ENCODE data around the gene RXFP3.

Gene RXFP3

DNA sequence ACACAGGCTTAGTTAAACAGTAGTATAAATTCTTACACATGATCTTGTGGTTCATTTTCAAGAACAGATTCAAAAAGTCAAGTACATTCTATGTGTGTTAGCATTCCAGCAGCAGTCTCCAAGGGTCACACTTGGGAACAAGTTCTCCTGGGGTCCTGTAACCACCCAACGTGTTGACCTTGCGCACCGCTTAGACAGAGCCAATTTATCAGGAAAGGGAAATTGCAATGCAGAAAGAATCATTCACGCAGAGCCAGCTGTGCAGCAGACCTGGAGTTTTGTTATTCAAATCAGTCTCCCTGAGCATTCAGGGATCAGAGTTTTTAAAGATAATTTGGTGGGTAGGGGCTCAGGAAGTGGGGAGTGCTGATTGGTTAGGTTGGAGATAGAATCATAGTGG, 8.5 kb upstream of the RXFP3 start (continued):
- no peak for TF ChIP-seq YY1 (tag by site-specific recombination; IDR thresholded peaks at IDR 0.05)
- TF ChIP-seq, protein P1, sequence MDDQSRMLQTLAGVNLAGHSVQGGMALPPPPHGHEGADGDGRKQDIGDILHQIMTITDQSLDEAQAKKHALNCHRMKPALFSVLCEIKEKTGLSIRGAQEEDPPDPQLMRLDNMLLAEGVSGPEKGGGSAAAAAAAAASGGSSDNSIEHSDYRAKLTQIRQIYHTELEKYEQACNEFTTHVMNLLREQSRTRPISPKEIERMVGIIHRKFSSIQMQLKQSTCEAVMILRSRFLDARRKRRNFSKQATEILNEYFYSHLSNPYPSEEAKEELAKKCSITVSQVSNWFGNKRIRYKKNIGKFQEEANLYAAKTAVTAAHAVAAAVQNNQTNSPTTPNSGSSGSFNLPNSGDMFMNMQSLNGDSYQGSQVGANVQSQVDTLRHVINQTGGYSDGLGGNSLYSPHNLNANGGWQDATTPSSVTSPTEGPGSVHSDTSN (CRISPR knock-in tag; IDR thresholded peaks at IDR 0.05), result no peak
- TF ChIP-seq, protein P2, sequence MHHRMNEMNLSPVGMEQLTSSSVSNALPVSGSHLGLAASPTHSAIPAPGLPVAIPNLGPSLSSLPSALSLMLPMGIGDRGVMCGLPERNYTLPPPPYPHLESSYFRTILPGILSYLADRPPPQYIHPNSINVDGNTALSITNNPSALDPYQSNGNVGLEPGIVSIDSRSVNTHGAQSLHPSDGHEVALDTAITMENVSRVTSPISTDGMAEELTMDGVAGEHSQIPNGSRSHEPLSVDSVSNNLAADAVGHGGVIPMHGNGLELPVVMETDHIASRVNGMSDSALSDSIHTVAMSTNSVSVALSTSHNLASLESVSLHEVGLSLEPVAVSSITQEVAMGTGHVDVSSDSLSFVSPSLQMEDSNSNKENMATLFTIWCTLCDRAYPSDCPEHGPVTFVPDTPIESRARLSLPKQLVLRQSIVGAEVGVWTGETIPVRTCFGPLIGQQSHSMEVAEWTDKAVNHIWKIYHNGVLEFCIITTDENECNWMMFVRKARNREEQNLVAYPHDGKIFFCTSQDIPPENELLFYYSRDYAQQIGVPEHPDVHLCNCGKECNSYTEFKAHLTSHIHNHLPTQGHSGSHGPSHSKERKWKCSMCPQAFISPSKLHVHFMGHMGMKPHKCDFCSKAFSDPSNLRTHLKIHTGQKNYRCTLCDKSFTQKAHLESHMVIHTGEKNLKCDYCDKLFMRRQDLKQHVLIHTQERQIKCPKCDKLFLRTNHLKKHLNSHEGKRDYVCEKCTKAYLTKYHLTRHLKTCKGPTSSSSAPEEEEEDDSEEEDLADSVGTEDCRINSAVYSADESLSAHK (tag by site-specific recombination; IDR thresholded peaks at IDR 0.05), result no peak

DNA sequence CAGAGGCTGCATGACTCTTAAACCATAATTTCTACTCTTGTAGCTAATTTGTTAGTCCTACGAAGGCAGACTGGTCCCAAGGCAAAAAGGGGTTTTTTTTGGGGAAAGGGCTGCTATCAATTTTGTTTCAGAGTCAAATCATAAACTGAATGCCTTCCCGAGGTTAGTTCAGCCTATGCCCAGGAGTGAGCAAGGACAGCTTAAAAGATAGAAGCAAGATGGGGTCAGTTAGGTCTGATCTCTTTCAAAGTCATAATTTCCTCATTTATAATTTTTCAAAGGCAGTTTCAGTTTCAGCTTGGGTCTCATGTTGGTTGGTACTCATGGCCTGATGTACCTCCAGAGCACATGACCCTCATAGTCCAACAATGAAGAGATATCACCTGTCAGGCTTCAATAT, 7.9 kb upstream of the RXFP3 start:
- no peak for TF ChIP-seq MZF1 (tag by site-specific recombination; IDR thresholded peaks at IDR 0.05; ENCODE audit: borderline replicate concordance)
- TF ChIP-seq WT1 (tag by site-specific recombination; IDR thresholded peaks at IDR 0.05), result no peak
- TF ChIP-seq, protein P3, sequence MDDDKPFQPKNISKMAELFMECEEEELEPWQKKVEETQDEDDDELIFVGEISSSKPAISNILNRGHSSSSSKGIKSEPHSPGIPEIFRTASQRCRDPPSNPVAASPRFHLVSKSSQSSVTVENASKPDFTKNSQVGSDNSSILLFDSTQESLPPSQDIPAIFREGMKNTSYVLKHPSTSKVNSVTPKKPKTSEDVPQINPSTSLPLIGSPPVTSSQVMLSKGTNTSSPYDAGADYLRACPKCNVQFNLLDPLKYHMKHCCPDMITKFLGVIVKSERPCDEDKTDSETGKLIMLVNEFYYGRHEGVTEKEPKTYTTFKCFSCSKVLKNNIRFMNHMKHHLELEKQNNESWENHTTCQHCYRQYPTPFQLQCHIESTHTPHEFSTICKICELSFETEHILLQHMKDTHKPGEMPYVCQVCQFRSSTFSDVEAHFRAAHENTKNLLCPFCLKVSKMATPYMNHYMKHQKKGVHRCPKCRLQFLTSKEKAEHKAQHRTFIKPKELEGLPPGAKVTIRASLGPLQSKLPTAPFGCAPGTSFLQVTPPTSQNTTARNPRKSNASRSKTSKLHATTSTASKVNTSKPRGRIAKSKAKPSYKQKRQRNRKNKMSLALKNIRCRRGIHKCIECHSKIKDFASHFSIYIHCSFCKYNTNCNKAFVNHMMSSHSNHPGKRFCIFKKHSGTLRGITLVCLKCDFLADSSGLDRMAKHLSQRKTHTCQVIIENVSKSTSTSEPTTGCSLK (tag by site-specific recombination; IDR thresholded peaks at IDR 0.05), result no peak
- no peak for TF ChIP-seq ZNF239 (tag by site-specific recombination; IDR thresholded peaks at IDR 0.05)
- TF ChIP-seq IKZF3 (tag by site-specific recombination; IDR thresholded peaks at IDR 0.05), result no peak
- TF ChIP-seq, protein P4, sequence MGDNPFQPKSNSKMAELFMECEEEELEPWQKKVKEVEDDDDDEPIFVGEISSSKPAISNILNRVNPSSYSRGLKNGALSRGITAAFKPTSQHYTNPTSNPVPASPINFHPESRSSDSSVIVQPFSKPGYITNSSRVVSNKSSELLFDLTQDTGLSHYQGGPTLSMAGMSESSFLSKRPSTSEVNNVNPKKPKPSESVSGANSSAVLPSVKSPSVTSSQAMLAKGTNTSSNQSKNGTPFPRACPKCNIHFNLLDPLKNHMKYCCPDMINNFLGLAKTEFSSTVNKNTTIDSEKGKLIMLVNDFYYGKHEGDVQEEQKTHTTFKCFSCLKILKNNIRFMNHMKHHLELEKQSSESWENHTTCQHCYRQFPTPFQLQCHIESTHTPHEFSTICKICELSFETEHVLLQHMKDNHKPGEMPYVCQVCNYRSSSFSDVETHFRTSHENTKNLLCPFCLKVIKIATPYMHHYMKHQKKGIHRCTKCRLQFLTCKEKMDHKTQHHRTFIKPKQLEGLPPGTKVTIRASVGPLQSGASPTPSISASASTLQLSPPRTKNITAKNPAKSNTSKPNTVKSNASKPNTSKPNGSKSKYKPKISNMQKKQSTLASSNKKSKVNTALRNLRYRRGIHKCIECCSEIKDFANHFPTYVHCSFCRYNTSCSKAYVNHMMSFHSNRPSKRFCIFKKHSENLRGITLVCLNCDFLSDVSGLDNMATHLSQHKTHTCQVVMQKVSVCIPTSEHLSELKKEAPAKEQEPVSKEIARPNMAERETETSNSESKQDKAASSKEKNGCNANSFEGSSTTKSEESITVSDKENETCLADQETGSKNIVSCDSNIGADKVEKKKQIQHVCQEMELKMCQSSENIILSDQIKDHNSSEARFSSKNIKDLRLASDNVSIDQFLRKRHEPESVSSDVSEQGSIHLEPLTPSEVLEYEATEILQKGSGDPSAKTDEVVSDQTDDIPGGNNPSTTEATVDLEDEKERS (tag by site-specific recombination; IDR thresholded peaks at IDR 0.05), result no peak
- TF ChIP-seq, protein P5, sequence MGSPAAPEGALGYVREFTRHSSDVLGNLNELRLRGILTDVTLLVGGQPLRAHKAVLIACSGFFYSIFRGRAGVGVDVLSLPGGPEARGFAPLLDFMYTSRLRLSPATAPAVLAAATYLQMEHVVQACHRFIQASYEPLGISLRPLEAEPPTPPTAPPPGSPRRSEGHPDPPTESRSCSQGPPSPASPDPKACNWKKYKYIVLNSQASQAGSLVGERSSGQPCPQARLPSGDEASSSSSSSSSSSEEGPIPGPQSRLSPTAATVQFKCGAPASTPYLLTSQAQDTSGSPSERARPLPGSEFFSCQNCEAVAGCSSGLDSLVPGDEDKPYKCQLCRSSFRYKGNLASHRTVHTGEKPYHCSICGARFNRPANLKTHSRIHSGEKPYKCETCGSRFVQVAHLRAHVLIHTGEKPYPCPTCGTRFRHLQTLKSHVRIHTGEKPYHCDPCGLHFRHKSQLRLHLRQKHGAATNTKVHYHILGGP (tag by site-specific recombination; IDR thresholded peaks at IDR 0.05), result no peak
- TF ChIP-seq ZNF366 (tag by site-specific recombination; conservative IDR thresholded peaks at IDR 0.05), result no peak
- ChIA-PET POLR2A (no interaction called here), CTCF (interaction anchor here (0.7 kb wide), 1 partner anchor 493 kb away, joined by 3 read pairs; no protein-coding TSS in a partner anchor)
- Histone ChIP-seq H3K27ac (ENCODE audit: extremely low read depth, low read depth, low read length) (no peak overlapping the region), H3K9me3 (ENCODE audit: control insufficient read depth, insufficient read depth, low read depth, low read length) (no peaks in the 10 kb centered on the region), H3K36me3 (ENCODE audit: control insufficient read depth in 2 of 2, insufficient read depth in 1 of 2, low read length in 2 of 2) (no peaks in the 10 kb centered on the region), H3K4me1 (ENCODE audit: control insufficient read depth, insufficient read depth, low read length) (no peaks in the 10 kb centered on the region), H3K4me3 (ENCODE audit: low read depth, low read length) (no peak overlapping the region)

DNA sequence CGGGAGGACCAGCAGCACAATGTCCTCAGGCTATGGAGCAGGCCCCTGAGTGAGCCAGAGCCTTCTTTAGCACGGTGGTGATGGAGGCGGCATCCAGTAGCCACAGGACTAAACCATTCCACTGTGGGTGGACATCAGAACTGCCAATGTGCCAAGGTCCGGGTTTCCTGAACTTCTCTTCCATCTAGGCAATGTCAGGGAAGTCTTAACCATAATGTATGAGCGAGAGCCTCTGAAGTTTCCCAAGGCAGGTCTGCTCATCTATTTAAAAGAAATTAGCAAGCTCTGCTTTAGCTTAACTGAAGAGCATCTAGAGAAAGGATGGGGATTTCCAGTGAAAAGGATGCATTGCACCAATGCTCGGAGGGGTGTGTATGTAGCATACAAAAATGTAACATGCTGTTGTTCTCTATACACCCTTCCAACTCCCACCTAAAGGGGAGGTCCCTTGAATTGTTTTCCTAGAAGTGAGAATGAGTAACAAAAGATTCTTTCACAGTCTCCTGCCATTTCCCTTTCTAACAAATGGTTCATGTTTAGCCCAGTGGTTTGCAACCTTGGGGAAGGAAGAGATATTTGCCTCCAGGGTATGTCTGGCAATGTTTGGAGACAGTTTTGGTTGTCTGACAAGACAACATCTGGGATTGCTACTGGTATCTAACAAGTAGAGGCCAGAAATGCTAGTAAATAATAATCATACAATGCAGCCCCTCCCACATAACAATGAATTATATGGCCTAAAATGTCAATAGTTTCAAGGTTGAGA, 6.1 kb upstream of the RXFP3 start:
- ChIA-PET POLR2A (no interaction called here), CTCF (no interaction called here)
- Histone ChIP-seq H3K36me3 (ENCODE audit: control insufficient read depth in 2 of 2, insufficient read depth in 1 of 2, low read length in 2 of 2) (no peaks in the 10 kb centered on the region), H3K4me1 (ENCODE audit: control insufficient read depth, insufficient read depth, low read length) (no peaks in the 10 kb centered on the region), H3K4me3 (ENCODE audit: low read depth, low read length) (no peak overlapping the region), H3K27ac (ENCODE audit: extremely low read depth, low read depth, low read length) (no peak overlapping the region), H3K9me3 (ENCODE audit: control insufficient read depth, insufficient read depth, low read depth, low read length) (no peaks in the 10 kb centered on the region)
- TF ChIP-seq KLF10 (tag by site-specific recombination; IDR thresholded peaks at IDR 0.05), result no peak
- no peak for TF ChIP-seq ZNF184 (tag by site-specific recombination; IDR thresholded peaks at IDR 0.05)
- TF ChIP-seq ZEB2 (tag by site-specific recombination; IDR thresholded peaks at IDR 0.05), result no peak
- no peak for TF ChIP-seq ZNF629 (tag by site-specific recombination; IDR thresholded peaks at IDR 0.05)
- no peak for TF ChIP-seq ZNF555 (tag by site-specific recombination; conservative IDR thresholded peaks at IDR 0.05)
- no peak for TF ChIP-seq ZNF561 (tag by site-specific recombination; IDR thresholded peaks at IDR 0.05; ENCODE audit: borderline replicate concordance)
- TF ChIP-seq, protein P6, sequence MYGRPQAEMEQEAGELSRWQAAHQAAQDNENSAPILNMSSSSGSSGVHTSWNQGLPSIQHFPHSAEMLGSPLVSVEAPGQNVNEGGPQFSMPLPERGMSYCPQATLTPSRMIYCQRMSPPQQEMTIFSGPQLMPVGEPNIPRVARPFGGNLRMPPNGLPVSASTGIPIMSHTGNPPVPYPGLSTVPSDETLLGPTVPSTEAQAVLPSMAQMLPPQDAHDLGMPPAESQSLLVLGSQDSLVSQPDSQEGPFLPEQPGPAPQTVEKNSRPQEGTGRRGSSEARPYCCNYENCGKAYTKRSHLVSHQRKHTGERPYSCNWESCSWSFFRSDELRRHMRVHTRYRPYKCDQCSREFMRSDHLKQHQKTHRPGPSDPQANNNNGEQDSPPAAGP (tag by site-specific recombination; IDR thresholded peaks at IDR 0.05), result no peak
- TF ChIP-seq ZNF23 (tag by site-specific recombination; IDR thresholded peaks at IDR 0.05; ENCODE audit: borderline replicate concordance), result no peak
